ENCODE measurements around the gene SCAPER. TPM values are rescaled to one million over a fixed set of nuclear protein-coding genes. Genes with fewer than 3 reads are reported as not detected.

The SCAPER gene
- total and polyA plus RNA-seq, 2 of the 4 experiments (the other 2 are of a cell fraction) = 2.9 to 9.7 TPM

DNA sequence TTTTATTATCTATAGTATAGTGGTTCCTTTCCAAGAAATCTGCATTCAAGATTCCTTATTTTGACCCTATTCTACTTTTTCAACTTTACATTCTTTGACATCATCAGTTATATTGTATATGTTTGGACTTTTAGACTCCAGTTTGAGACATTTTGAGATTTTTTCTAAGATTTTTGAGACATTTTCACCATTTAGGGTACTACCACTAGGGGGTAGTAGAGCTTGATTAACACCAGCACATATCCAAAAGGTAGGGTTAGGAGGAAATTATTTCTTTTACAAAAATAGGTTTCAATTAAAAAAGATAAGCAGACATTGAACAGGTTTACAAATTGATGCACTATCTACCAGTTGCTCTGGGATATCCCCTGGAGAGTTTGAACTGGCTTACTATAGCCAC, 262.5 kb downstream of the SCAPER start:
- H3K79me1 ChIP-seq (ENCODE audit: low read depth in 1 of 2, low read length in 2 of 2) = no peaks in the 10 kb centered on the region
- H4K5ac ChIP-seq (ENCODE audit: low read depth, low read length) = no peak overlapping the region
- in situ Hi-C loops (cut with MboI; ENCODE audit: low sequenced_read_pairs) (no loop called here), intact Hi-C loops (cut with micrococcal nuclease) (no loop called here), dilution Hi-C loops (cut with HindIII; ENCODE audit: low sequenced_read_pairs, unreplicated experiment) (no loop called here)
- no peaks in the 10 kb centered on the region for H3K9me1 ChIP-seq (ENCODE audit: insufficient read depth, low read length)
- H2AK5ac ChIP-seq (ENCODE audit: low read depth, low read length) = no peak overlapping the region
- no peak overlapping the region for H3K9ac ChIP-seq (ENCODE audit: low read depth, low read length)
- H4K91ac ChIP-seq (ENCODE audit: insufficient read depth, low read depth, low read length) = no peak overlapping the region
- DNase-seq (no peak), ATAC-seq (ENCODE audit: low read depth) (no peak)
- 0 out of 2 replicates have a peak, but pooled peaks cover 1% of the 10 kb centered on the region for H3K4me1 ChIP-seq (ENCODE audit: control insufficient read depth, insufficient read depth, low read length)
- no peak overlapping the region for H3K4me3 ChIP-seq (ENCODE audit: insufficient read depth, low read depth, low read length)
- H3K4me2 ChIP-seq (ENCODE audit: low read depth, low read length) = no peak overlapping the region
- no peak overlapping the region for H2BK5ac ChIP-seq (ENCODE audit: low read depth, low read length, poor library complexity, severe bottlenecking)
- no peak overlapping the region for H2BK20ac ChIP-seq (ENCODE audit: low read depth, low read length)
- no TSS peak for BruUV-seq (replicated peaks)
- peaks cover 2% of the 10 kb centered on the region for H3K36me3 ChIP-seq (ENCODE audit: control insufficient read depth, insufficient read depth, low read length)
- TF ChIP-seq SMC3 (IDR thresholded peaks at IDR 0.05; ENCODE audit: low read depth, low read length) (peak; percentile 22; the same call in 1 of the 2 replicates), RAD21 (IDR thresholded peaks at IDR 0.05; ENCODE audit: low read length) (no peak), RFX5 (IDR thresholded peaks at IDR 0.05; ENCODE audit: low read depth, low read length) (no peak), MXI1 (IDR thresholded peaks at IDR 0.05; ENCODE audit: borderline replicate concordance, low read depth, low read length) (no peak)
- TF ChIP-seq, protein P1, sequence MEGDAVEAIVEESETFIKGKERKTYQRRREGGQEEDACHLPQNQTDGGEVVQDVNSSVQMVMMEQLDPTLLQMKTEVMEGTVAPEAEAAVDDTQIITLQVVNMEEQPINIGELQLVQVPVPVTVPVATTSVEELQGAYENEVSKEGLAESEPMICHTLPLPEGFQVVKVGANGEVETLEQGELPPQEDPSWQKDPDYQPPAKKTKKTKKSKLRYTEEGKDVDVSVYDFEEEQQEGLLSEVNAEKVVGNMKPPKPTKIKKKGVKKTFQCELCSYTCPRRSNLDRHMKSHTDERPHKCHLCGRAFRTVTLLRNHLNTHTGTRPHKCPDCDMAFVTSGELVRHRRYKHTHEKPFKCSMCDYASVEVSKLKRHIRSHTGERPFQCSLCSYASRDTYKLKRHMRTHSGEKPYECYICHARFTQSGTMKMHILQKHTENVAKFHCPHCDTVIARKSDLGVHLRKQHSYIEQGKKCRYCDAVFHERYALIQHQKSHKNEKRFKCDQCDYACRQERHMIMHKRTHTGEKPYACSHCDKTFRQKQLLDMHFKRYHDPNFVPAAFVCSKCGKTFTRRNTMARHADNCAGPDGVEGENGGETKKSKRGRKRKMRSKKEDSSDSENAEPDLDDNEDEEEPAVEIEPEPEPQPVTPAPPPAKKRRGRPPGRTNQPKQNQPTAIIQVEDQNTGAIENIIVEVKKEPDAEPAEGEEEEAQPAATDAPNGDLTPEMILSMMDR (conservative IDR thresholded peaks at IDR 0.05; ENCODE audit: low read depth, low read length) = peak; percentile 34
- H2AK9ac ChIP-seq (replicated peaks; ENCODE audit: low read depth, low read length, poor library complexity) = no peak overlapping the region
- H3K27ac ChIP-seq (ENCODE audit: insufficient read depth, low read length) = no peak overlapping the region
- H3K9me3 ChIP-seq (ENCODE audit: control insufficient read depth, insufficient read depth, low read length) = no peaks in the 10 kb centered on the region
- H2BK120ac ChIP-seq (ENCODE audit: low read depth, low read length) = no peak overlapping the region
- no peak overlapping the region for H3K4ac ChIP-seq (ENCODE audit: low read depth, low read length)
- no peak overlapping the region for H3K56ac ChIP-seq (ENCODE audit: extremely low read depth, insufficient read depth, low read length)
- H3K27me3 ChIP-seq (ENCODE audit: control insufficient read depth, insufficient read depth, low read length) = no peaks in the 10 kb centered on the region
- no peak overlapping the region for H4K8ac ChIP-seq (ENCODE audit: low read depth in 2 of 2, low read length in 2 of 2)
- no peak overlapping the region for H2AFZ ChIP-seq (replicated peaks; ENCODE audit: low read length, poor library complexity)
- no peaks in the 10 kb centered on the region for H4K20me1 ChIP-seq (ENCODE audit: insufficient read depth, low read length)
- H3K23ac ChIP-seq (ENCODE audit: low read depth, low read length) = no peak overlapping the region
- CTCF ChIA-PET = interaction anchor here (1.0 kb wide), 1 partner anchor 13 kb away, joined by 3 read pairs; no protein-coding TSS in a partner anchor
- no peak overlapping the region for H3K14ac ChIP-seq (replicated peaks; ENCODE audit: low read depth, low read length)
- H2BK15ac ChIP-seq (ENCODE audit: low read depth, low read length) = no peak overlapping the region
- POLR2A ChIA-PET (ENCODE audit: unreplicated experiment) = no interaction called here
- H3K18ac ChIP-seq (ENCODE audit: low read depth, low read length) = no peak overlapping the region
